IPS-NIHi11 (cell line): Measurements from ENCODE around the gene PHEX.
A peak's percentile ranks its signal among the peaks of the same experiment; 100 is the strongest.

ENCODE experiments used
- DNase-seq: peaks from one replicate; pipeline ENCODE4 v3.0.0; 2012; ENCODE audit warnings: mixed read lengths, low spot score

Gene PHEX

DNA sequence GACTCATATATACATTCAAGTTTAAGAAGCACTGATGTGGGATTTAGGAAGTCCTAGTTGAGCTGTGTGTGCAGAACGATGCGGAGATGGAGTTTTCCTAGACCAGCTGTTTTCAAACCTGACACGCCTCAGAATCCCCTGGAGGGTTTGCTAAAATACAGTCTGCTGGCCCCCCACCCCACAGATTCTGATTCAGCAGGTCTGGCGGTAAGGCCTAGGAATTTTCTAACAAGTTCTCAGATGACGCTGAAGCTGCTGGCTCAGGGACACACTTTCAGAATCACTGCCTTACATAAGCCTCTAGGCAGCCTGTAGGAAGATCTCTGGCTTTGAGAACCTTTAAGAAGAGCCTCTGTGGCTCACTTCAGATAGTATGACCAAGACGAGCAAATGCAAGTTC lies 73.1 kb downstream of the PHEX start:
- DNase-seq, result no peak

DNA sequence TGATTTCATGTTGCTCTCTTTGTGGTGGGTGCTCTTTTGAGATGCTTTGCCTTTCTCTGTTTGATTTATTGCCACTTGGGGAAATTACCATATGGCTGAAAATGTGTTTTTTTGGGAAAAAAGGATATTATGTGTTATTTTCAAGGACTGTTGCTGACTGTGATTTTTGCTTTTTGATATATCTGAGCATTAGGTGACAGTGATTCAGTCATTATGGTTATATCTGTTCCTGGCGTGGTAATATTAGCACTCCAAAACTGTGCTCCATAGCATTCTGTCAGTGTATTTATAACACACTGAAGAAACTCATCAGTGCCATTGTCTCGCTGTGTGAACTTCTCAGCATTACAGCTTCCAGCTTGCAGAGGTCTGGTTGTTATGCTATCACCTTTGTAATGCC lies 73.8 kb downstream of the PHEX start:
- no peak for DNase-seq

DNA sequence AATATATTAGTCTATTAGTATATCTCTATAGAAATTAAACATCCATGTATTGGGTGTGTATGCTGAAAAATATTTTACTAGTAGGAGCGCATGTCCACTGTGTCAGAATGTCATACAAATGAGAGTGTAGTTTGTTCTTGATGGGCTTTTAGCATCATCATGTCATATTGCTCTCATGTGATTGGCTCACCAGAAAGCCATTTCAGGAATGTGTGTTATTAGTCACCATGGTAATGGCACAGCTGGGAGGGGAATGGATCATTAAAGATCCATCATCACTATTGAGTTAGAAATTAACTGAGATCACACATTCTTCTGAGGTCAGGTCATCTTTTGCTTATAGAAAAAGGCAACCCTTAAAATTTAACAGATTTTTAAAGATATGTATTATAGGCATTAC lies 77.3 kb downstream of the PHEX start:
- DNase-seq, result peak; percentile 4

DNA sequence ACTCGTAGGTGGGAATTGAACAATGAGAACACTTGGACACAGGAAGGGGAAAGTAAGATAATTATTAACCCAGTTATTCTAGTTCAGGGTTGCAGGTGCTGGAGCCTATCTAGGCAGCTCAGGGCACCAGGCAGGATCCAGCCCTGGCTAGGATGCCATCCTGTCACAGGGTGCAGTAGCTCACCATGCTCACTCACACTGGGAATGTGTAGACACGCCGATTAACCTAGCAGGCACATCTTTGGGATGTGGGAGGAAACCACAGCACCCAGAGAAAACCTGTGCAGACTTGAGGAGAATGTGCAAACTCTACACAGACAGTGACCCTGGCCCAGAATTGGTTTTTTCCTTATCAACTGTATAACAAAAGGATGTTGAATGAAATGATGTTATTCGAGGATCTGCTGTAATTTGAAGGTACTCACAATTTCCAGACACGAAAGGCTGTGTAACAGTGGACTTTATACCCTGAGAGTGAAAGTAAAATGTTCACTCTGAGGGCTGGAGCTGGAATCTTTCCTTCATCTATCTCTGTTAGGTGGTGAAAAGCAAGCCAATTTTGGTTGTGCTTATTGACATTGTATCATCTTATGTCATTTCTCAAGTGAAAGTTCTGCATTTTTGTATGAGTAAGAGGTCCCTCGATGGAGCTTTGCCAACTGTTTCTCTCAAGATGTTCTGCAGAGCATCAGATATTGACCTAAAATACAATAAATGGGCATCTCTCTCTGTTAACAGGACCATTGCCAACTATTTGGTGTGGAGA lies 78.8 kb downstream of the PHEX start:
- no peak for DNase-seq

DNA sequence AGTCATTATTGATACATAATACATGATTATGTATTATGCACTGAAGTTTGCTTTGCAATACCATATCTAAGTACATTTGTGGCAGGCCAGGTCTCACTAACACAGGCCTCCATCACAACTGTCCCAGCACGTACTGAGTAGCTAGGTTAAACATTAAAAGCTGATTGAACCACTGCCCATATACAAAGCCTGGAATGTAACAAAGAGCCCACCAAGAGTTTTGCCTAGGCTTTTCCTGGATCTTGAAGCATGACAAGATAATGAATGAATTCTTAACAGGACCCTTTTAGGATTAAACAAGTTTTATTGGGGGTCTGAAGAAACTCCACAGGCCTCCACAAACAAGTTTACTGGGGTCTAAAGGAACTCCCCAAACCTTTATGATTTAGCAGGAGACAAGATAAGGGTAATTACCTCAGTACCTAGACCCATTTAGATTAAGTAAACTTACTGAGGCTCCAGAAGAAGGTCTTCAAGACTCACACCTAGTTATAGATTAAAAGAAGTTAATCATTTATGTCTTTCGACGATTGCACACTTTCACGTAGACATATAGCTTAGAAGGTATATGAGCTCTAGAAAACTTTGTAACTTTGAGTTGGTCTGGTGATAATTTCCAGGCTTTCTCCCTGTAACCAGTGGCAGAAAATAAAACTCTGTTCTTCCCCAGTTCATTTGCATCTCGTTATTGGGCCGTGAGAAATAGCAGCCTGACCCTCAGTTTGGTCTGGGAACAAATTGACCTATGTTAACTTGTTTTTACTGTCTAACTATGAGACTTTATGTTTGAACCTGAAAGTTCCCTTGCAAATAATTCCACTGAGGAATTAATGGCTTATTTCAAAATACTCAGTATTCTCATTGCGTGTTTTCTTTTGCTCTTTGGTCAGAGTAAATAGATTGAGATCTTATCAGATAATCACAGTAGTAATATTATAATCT lies 84.8 kb downstream of the PHEX start:
- no peak for DNase-seq

DNA sequence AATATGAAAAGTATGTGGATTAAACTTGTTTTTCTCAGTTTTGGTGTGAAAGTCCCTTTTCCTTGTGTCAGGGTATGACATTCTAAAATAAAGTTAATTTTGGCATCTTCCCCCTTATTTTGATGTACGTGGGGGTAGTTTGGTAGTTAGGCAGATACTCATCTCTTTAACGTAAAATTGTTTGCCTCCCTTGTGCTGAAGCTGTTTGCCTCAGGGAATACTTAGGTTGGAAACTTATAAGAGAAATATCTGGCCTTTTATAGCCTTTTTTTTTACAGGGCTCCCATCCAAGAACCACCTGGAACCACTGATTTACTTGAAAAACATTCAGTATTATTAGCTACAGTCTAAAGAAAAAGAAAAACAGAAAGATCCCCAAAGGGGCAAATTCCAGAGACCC lies 85.5 kb downstream of the PHEX start:
- DNase-seq, result no peak

DNA sequence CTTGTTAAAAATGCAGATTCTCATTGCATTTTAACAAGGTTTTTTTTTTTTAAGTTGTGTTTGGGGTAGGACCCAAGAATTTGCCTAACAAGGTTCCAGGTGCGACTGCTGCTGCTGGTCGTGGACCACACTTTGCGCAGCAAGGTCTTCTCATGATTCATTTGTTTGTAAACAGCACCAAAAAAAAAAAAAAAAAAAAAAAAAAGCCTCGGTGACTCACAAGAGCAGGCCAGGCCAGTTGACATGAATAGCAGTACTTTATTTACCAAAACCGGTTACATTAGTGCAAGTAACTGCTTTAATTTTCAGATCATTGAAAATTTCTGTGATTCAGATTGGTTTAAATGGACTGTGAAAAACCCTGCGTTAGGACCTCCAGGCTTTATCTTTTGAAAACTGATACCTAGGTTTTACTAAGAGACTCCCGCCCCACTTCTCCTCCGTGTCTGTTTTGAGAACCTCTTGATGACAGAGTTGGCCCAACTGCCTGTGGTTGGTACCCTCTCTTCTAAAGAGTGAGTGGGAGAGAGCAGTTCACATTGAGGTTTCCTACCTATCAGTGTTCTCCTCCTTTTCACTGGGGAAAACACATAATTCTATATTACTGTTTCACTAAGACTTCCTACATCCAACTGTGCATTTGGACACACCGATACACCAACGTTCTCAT lies 86.2 kb downstream of the PHEX start:
- no peak for DNase-seq

DNA sequence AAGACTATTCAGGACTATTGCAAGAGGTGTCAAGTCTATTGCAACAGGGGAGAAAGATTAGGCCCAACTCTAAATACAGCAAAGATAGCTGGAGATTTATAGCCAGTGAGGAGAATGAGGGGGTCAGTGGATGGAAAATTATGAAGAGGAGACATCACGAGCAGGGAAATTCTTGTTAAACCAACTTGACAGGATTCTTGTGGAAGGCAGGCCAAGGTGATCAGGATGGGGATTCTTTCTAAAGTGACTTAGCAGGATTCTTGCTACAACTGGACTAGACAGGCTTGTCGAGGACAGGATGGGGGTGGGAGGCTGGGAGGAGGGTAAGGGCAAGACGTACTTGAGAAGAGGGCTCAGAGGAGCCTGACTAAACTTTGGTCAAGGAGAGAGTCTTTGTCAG lies 89.0 kb downstream of the PHEX start:
- no peak for DNase-seq

DNA sequence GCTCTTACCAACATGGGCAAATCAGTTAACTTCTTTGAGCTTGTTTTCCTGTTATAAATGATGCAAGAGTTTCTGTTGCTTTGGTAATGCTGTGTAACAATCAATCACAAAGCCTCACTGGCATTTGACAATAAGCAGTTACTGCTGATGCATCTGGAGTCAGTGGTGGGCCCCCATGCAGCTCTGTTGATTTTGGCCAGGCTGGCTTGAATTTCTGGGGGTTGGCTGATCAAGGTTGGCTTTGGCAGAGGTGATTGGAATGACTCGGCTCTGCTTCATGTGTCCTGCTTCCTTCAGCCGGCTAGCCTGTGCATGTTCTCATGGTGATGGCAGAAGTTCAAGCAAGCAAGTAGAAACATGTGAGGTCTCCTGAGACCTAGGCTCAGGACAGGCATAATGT lies 90.4 kb downstream of the PHEX start:
- DNase-seq, result no peak

DNA sequence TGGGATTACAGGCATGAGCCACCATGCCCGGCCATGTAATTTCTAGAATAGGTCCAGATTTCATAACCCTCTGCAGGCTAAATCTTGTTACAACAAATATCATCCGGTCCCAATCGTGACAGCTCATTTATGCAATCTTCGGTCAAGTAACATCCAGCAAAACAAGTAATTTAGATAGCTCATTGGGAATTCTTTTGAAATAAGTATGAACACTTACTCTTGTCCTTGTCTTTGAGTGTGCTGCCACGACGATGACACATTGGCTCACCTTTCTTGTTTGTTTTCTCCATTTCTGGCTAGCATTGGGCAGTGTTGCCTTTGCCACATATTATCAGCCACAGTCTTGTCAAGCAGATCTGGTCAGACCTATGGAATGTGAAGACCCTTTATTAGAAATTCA lies 92.0 kb downstream of the PHEX start:
- no peak for DNase-seq

DNA sequence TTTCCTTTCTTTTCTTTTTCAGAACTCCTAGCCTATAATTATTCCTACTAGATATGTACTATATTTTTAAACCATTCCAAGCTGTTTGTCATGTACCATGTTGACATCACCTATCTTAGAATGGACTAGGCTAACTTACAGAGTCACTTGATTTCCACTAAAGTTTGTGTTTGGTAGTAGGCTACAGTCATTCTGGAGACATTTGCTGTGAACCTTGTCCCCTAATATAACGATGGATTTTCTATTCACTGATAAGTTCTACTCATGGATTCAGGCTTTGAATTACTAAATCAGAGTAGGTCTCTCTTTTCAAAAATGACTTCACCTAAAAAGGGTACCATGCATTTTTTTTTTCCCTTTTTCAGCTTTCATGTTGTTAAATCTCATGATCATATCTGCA lies 93.4 kb downstream of the PHEX start:
- no peak for DNase-seq

DNA sequence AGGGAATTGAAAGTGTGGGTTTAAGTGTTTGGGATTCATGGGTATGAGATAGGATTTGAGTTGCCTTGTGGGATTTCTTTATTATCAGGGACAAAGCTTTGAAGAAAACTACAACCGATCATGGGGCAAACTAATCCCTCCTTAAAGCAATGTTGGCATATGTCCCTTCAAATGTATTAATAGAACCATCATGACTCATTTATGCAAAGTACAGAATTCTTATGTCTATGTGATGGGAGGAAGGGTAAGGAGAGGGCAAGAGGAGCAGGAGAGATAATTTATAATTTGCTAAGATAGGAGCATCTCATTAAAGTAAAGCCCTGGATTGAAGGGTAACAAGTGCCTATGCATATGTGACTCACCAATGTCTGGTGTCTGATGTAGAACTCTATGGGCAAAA lies 94.2 kb downstream of the PHEX start:
- no peak for DNase-seq

DNA sequence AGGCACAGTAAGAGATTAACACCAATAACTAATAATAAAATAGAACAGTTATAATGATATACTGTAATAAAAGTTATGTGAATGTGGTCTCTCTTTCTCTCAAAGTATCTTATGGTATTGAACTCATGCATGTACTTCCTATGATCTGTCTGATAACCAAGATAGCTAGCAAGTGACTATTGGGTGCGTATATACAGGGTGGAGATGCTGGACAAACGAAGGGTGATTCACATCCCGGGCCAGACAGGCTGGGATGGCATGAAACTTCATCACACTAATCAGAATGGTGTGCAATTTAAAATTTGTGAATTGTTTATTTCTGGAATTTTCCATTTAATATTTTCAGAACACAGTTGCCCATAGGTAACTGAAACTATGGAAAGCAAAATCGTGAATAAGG lies 96.8 kb downstream of the PHEX start:
- DNase-seq, result no peak

DNA sequence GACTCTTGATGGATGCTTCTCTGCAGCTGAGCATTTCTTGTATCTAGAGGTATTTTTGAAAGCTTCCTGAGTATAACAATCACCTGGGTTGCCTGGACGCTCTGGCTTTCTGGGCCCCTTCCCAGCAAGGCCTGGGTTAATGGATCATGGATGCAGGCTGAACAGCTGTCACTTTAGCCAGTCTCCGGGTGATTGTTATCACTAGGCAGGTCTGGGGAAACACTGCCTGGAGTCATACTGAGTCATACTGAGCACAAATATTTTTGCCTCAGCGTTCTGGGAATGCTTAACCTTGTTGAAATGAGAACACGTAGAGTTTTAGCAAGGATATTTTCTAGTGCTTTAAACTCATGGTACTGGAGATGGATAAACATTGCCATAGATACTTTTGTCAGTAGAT lies 102.6 kb downstream of the PHEX start:
- no peak for DNase-seq

DNA sequence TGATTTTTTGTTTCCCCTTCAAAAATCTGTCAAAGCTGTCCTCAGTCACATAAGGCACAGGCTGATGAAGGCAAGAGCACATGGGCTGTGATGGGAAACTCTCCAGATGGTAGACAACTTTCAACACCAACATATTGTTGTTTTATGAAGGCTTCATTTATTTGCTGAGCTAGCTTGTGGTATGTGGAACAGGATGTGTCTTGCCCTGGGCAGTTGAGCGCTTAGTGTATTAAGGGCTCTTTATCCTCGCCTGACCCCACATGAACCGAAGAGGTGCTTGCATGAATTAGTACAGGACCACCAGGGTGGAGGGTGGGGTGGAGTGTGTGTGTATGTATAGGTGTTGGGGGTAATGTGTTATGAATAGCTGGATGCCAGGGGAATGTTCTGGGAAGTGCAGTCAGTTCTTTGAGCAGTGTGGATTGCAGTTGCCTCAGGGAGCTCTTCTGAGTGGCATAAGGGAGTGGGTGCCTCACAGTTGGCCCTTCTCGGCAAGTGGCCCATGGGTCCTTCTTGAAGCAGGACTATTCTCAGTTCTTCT lies 103.1 kb downstream of the PHEX start:
- DNase-seq, result no peak

DNA sequence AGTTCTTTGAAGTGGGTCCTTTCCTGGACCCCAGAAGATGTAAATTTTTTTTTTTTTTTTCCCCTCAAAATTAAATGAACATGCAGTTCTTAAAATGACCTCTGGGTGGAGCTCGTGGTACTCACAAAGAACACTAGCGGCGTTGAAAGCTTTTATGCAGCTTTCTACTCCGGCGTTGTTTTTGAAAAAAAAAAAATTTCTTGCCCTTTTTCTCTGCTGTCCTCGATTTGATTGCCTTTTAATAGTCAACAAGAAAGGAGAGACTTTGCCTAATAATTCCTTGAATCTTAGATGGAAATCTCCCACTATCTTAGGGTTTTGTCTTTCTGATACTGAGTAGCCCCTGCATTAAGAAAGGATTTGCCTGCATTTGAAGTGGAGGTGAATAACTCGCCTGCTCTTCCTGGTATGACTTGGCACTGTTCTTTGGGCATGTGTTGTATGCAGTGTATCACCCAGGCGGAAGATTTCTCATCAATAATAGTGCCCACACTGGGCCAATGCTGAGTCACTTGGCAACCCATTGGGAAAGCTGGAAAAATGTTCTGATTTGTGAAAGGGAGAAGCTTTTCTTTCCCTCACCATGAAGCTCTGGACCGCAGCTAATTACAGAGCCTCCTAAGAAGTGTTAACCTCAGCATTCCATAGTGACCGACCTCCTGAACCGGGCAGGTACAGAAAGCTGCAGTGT lies 104.0 kb downstream of the PHEX start:
- DNase-seq, result peak; percentile 21

DNA sequence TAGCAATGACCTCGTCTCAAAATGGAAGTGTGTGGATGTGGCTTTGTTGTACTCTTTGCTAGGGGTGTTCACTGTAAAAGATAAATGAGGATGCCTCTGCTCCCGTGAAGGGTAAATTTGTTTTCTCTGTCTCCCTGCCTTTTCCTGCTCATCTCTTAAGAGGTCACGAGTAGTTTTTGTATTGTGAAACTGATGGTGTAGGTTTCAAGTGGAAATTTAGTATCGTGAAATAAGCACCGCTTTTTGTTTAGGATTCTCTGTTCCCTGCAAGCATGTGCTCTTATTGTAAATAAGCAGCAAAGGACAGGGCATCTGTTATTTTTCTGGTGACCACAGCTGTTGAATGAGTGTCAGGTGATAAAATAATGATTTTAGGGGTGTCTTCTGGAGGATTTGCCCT lies 104.6 kb downstream of the PHEX start:
- no peak for DNase-seq

DNA sequence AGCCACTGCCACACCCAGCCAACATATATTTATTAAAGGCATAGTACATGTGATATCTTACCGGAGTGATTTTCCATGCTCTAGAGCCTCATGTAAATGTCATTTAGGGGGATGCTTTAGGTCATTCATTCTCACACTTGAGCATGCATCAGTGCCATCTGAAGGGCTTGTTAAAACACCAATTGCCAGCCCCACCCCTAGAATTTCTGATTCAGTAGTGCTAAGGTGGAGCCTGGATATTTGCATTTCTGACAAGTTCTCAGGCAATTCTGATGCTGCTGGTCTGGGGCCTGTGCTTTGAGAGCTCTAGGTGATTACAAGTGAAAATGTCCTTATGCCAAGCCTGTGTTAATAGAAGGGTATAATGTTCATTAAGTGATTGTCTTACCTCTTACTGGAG lies 107.7 kb downstream of the PHEX start:
- DNase-seq, result no peak

DNA sequence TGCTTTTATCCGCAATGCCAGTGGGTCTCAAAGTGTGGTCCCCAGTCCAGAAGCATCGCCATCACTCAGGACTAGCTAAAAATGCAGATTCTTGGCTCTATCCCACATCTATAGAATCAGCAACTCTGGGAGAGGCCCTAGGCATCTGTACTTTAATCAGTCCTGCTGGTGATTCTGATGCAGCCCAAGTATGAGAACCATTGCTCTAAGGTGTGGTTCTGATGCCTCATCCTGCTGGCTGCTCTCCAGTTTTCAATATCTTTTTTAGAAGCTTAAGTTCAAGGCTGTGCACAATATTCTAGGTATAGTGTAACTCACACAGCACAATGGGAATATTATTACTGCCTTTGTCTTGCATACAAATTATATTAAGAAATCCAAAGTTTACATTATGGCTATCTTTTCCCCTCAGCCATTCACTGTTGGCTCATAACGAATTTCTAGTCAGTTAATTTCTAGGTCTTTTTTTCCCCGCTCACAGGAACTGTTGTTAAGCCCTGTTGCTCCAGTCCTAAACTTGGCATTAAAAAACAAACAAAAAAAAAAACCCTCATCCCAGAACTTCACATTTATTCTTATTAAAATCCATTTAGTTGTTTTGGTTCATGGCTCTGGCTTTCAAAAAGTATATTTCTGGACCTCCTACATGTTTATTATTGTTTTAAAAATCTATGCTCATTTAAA lies 109.1 kb downstream of the PHEX start:
- DNase-seq, result no peak

DNA sequence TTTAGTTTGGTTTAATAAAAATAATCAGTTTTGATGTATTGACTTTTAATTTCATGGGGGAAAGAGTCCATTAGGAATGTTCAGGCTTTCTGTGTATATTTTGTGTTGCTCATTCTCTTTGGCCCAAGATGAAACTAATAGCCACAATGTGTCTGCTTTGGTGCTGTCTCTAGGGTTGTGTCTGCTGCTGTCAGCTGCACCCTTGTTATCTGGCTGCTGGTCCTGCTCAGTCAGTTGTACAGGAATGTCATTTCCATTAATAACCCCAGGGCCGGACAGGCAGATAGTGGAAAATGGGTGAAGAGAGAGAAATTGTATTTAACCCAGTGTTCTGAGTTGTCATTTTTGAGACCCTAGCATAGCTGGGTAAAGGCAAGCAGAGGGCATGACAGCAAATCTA lies 115.1 kb downstream of the PHEX start:
- DNase-seq, result no peak

DNA sequence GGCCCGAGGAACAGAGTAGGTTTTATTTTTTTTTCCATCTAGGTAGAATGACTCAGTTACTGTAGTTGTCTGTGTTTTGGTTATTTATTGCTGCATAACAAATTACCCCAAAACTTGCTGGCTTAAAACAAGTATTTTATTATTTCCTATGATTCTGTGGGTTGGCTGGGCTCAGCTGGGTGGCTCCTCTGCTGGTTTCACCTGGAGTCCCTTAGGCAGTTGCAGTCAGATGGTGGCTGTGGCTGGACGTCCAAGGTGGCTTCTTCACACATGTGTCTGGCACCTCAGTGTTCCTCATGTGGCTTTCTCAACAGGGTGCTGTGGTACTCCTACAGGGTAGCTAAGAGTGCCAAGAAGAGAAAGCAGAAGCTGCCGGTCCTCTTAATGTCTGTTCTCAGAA lies 115.8 kb downstream of the PHEX start:
- no peak for DNase-seq
